ENCODE data around the gene TMEM37. TPM values are rescaled to one million over a fixed set of nuclear protein-coding genes. Genes with fewer than 3 reads are reported as not detected.

Gene TMEM37
- total and polyA plus RNA-seq, 2 of the 8 experiments (the other 6 are each of a cell fraction or from before 2014, with no cell fraction given), result 11.0 to 16.2 TPM

DNA sequence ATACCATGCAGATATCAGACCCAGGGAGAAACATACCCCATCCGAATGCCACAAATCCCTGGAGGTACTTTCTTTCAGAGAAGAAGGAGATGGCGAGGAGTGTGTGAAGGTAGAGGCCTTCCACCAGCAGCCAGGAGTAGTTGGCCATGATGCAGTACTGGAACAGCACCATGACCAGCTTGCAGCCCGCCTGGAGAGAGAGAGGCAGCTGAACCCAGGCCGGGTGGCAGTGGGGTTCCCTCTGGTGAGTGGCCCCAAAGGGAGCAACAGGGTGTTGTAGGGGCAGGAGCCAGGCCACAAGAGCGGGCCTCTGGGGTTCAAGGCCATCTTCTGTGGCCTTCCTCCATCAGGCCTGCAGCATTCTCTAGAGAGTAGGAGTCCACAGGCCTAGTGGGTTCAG is 30.2 kb downstream of the TMEM37 start:
- H3K4me3 ChIP-seq (ENCODE audit: extremely low read depth in 1 of 4, insufficient read depth in 2 of 4, low read depth in 3 of 4, low read length in 4 of 4), result no peak overlapping the region
- CTCF ChIA-PET (ENCODE audit: partially characterized antibody), result interaction anchor here (0.8 to 9.6 kb wide), 5 partner anchors 13 to 199 kb away, joined by 3 to 90 read pairs (median 5); no protein-coding TSS in a partner anchor
- POLR2A ChIA-PET (ENCODE audit: partially characterized antibody), result no interaction called here

More for the DNA sequence above, 30.2 kb downstream of the TMEM37 start:
- H3K9me3 ChIP-seq (ENCODE audit: insufficient read depth in 2 of 2, low read depth in 1 of 2, low read length in 1 of 2), result no peaks in the 10 kb centered on the region
- no peak overlapping the region for H3K27ac ChIP-seq (ENCODE audit: low read depth, low read length)
- H3K23me2 ChIP-seq (ENCODE audit: low read depth, low read length), result peaks cover 2% of the 10 kb centered on the region; the same call in 1 of the 2 replicates
- H3K14ac ChIP-seq (ENCODE audit: insufficient read length), result no peak overlapping the region
- H4K8ac ChIP-seq (ENCODE audit: extremely low read depth, insufficient read depth, low read length), result no peak overlapping the region
- no peak overlapping the region for H2BK15ac ChIP-seq (ENCODE audit: low read length)
- H2BK12ac ChIP-seq (ENCODE audit: low read depth, low read length), result no peak overlapping the region
- H3K79me1 ChIP-seq (ENCODE audit: low read depth, low read length), result no peaks in the 10 kb centered on the region
- no peaks in the 10 kb centered on the region for H3K4me1 ChIP-seq (replicated peaks in 1 of 4; ENCODE audit: control insufficient read depth in 3 of 4, insufficient read depth in 4 of 4, low read length in 3 of 4)
- no peak overlapping the region for H2BK5ac ChIP-seq (ENCODE audit: low read depth, low read length)
- H2AK5ac ChIP-seq (ENCODE audit: low read depth, low read length), result no peak overlapping the region
- DNase-seq (ENCODE audit: low read depth in 1 of 2, low spot score in 2 of 2) (no peak), FAIRE-seq (no peak)
- H2AFZ ChIP-seq (ENCODE audit: low read length), result no peak overlapping the region
- H3K4me2 ChIP-seq (ENCODE audit: insufficient read depth in 1 of 2, low read depth in 2 of 2, low read length in 2 of 2), result no peak overlapping the region
- no peak overlapping the region for H3K9ac ChIP-seq (replicated peaks in 1 of 4; ENCODE audit: extremely low read depth in 1 of 4, low read depth in 3 of 4, low read length in 3 of 4)
- no peaks in the 10 kb centered on the region for H4K20me1 ChIP-seq (replicated peaks in 1 of 2; ENCODE audit: control insufficient read depth in 1 of 2, insufficient read depth in 2 of 2, low read length in 2 of 2)
- no peak overlapping the region for H3K18ac ChIP-seq (ENCODE audit: extremely low read depth, low read length)
- H4K5ac ChIP-seq (ENCODE audit: insufficient read length, low read depth, low read length), result no peak overlapping the region
- H3K36me3 ChIP-seq (ENCODE audit: control insufficient read depth in 2 of 4, insufficient read depth in 4 of 4, low read length in 3 of 4), result no peaks in the 10 kb centered on the region
- no peaks in the 10 kb centered on the region for H3K79me2 ChIP-seq (ENCODE audit: control insufficient read depth in 1 of 2, insufficient read depth in 2 of 2, low read length in 2 of 2)
- no peaks in the 10 kb centered on the region; a peak in 1 of 7 replicates for H3K27me3 ChIP-seq (replicated peaks in 1 of 4; ENCODE audit: control insufficient read depth in 3 of 4, extremely low read depth in 1 of 4, insufficient read depth in 3 of 4, low read length in 3 of 4)
- no peak overlapping the region for H3K23ac ChIP-seq (ENCODE audit: insufficient read length)
- no peak overlapping the region for H2BK120ac ChIP-seq (replicated peaks; ENCODE audit: low read depth, low read length)
- TF ChIP-seq, protein P1, sequence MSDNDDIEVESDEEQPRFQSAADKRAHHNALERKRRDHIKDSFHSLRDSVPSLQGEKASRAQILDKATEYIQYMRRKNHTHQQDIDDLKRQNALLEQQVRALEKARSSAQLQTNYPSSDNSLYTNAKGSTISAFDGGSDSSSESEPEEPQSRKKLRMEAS (IDR thresholded peaks at IDR 0.05), result no peak
- TF ChIP-seq SP4 (IDR thresholded peaks at IDR 0.05; ENCODE audit: low read length), result no peak
- no peak for TF ChIP-seq ASH2L (IDR thresholded peaks at IDR 0.05; ENCODE audit: low read length)
- no peak for TF ChIP-seq GABPA (IDR thresholded peaks at IDR 0.05; ENCODE audit: borderline replicate concordance, insufficient read depth, low read length)
- no peak for TF ChIP-seq SAP30 (IDR thresholded peaks at IDR 0.05; ENCODE audit: insufficient read depth, insufficient replicate concordance, low read length)
- no peak for TF ChIP-seq BACH1 (IDR thresholded peaks at IDR 0.05; ENCODE audit: low read length)
- no peak overlapping the region for H3K4ac ChIP-seq (replicated peaks; ENCODE audit: insufficient read length, low read depth, low read length)
- H4K91ac ChIP-seq (replicated peaks; ENCODE audit: insufficient read length, low read length), result no peak overlapping the region
- 88% methylated on average over 5 of the region's 5 CpGs; no CpG with 5 or more reads in 1 of the 2 experiments for WGBS, 2 experiments (ENCODE audit: extremely low coverage in 1 of 2, insufficient coverage in 1 of 2, insufficient read length in 1 of 2, insufficient replicate concordance in 2 of 2, low coverage in 1 of 2, low lambda C conversion rate in 2 of 2, missing lambda C conversion rate in 1 of 2)
- H2BK20ac ChIP-seq (ENCODE audit: low read length), result no peak overlapping the region
- no peak overlapping the region for H3K56ac ChIP-seq (replicated peaks; ENCODE audit: insufficient read length, low read depth, low read length)
